MG63 (cell line): ENCODE results near the gene LINGO3. TPM values are rescaled to one million over a fixed set of nuclear protein-coding genes. Genes with fewer than 3 reads are reported as not detected.

ENCODE experiments used
- DNase-seq: peaks from one replicate; pipeline ENCODE4 v3.0.0-alpha.2; 2020
- H3K27me3 ChIP-seq: fragments of 250-450 bp; sonication (Bioruptor Pico); 2 replicates; pipeline ENCODE4 v1.5.1; 2020; ENCODE audit warnings: mild to moderate bottlenecking, moderate library complexity
- H3K36me3 ChIP-seq: fragments of 250-450 bp; sonication (Bioruptor Pico); 2 replicates; pipeline ENCODE4 v1.5.1; 2020; ENCODE audit warnings: mild to moderate bottlenecking, moderate library complexity
- H3K4me3 ChIP-seq: fragments of 250-450 bp; sonication (Bioruptor Pico); 2 replicates; pipeline ENCODE4 v1.5.1; 2020; ENCODE audit warnings: mild to moderate bottlenecking, moderate library complexity
- H3K9me3 ChIP-seq: fragments of 250-450 bp; sonication (Bioruptor Pico); 2 replicates; pipeline ENCODE4 v1.5.1; 2020; ENCODE audit warnings: mild to moderate bottlenecking, moderate library complexity
- total RNA-seq: library from RNA; depleted of rRNA; stranded (reverse); fragments of >200 nt; shearing (Covaris generic); gene quantifications from 2 replicates; pipeline ENCODE4 v1.2.3, GENCODE V29; 2014; ENCODE audit warnings: low replicate concordance; rRNA removed

The LINGO3 gene
- total RNA-seq, 1 experiment from 2014 or later: not detected

DNA sequence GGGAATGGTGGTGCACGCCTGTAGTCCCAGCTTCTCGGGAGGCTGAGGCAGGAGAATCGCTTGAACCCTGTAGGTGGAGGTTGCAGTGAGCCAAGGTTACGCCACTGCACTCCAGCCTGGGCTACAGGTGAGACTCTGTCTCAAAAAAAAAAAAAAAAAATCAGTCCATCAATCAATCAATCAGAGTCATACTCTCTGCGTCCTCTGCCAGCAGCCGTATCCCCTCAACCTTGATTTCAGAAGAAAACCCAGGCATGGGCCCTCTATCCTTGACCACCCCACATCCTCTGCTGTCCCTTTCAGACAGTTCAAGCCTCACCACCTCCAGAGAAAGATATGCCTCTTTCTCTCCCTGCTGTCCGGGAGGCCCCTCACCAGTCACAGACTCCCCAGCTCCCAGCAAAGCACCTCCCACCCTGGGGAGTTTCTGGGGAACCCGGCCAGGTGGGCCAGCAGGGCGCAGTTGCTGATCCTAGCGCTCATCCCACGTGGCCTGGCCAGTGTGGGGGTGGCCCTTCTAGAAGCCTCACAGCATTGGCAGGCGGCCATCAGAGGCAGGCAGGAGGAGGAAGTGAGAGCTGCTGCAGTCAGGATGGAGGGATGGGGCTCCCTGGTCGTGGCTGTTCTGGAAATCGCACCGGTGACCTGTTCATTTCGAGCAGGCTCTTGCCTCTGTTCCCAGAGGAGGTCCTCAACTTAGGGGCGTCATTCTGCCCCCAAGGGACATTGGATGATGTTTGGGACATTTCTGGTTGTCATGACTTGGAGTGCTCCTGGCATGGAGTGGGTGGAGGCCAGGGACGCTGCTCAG is 41.6 kb downstream of the LINGO3 start:
- Histone ChIP-seq H3K27me3 (no peaks in the 10 kb centered on the region), H3K36me3 (peaks cover 11% of the 10 kb centered on the region), H3K9me3 (no peaks in the 10 kb centered on the region), H3K4me3 (no peak overlapping the region)
- DNase-seq: peak; percentile 61

DNA sequence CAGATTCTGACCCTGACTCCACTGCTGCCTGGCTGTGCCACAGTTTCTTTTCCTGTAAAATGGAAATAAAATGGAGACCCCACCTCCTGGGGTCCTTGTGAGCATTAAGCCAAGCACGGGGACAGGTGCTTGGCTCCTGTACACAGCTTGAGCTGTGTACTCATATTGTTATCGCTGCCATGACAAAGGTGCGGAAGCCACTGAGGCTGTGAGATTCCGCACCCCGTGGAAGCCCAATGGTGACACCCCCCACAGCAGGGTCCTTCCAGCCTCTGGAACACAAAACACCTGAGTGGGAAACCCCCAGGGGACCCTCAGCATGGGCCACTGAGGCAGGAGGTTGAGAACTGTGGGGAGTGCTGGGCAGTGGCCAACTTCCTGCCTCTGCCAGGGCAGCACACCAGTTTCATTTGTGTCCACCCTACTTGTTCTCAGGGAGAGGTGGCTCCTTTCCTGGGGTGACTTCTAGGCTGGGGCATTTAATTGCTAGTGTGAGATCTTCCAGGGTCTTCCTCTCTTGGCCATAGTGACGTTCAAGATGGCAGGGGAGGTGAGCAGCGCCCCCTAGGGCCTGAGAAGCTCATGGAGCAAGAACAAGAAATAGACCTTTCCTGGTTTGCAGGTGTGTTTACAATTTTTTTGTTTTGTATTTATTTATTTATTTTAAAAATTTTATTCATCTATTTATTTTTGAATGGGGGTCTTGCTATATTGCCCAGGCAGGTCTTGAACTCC is 46.3 kb downstream of the LINGO3 start:
- H3K9me3 ChIP-seq: no peaks in the 10 kb centered on the region
- no peaks in the 10 kb centered on the region for H3K36me3 ChIP-seq
- H3K4me3 ChIP-seq: no peak overlapping the region
- H3K27me3 ChIP-seq: no peaks in the 10 kb centered on the region
- no peak for DNase-seq

DNA sequence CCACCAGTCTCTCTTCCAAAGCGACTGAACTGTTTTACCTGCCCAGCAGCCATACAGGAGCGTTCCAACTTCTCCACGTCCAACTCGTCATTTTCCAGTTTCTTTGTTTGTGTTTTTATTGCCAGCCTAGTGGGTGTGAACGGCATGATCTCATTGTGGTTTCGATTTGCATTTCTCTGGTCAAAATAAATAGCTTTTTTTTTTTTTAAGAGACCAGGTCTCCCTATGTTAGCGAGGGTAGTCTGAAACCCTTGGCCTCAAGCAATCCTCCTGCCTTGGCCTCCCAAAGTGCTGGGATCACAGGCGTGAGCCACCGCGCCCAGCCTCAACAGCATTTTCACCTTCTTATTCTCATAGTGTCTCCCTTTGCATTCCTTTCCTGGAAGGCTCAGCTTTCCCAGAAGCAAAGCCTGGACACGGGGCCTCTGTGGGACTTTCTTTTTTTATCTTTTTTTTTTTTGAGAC is 47.6 kb downstream of the LINGO3 start:
- H3K27me3 ChIP-seq: no peaks in the 10 kb centered on the region
- H3K36me3 ChIP-seq: no peaks in the 10 kb centered on the region
- no peak overlapping the region for H3K4me3 ChIP-seq
- no peak for DNase-seq
- no peaks in the 10 kb centered on the region for H3K9me3 ChIP-seq

DNA sequence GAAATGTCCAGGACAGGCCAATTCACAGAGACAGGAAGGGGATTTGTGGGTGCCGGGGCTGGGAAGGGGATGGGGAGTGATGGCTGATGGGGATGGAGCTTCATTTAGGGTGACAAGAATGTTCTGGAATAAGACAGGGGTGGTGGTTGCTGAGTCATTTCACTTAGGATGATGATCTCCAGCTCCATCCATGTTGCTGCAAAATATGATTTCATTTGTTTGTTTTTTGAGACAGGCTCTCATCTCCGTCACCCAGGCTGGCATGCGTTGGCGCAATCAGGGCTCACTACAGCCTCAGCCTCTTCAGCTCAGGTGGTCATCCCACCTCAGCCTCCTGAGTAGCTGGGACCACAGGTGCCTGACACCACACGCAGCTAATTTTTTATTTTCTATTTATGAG is 48.6 kb downstream of the LINGO3 start:
- H3K36me3 ChIP-seq: no peaks in the 10 kb centered on the region
- no peaks in the 10 kb centered on the region for H3K9me3 ChIP-seq
- H3K4me3 ChIP-seq: no peak overlapping the region
- no peak for DNase-seq
- no peaks in the 10 kb centered on the region for H3K27me3 ChIP-seq

Other genes starting within 250 kb of the LINGO3 start
- 9.4 and 9.7 TPM in 2 replicates for gene MOB3A, start 211.8 kb downstream of the LINGO3 start, total RNA-seq
- not detected in 2 replicates for gene IZUMO4, start 211.2 kb downstream of the LINGO3 start, total RNA-seq
- gene AP3D1, start 156.6 kb downstream of the LINGO3 start, total RNA-seq: 65.6 and 91.8 TPM in 2 replicates
- 3.5 and 5.4 TPM in 2 replicates for gene DOT1L, start 144.2 kb downstream of the LINGO3 start, total RNA-seq
- gene PLEKHJ1, start 71.8 kb downstream of the LINGO3 start, total RNA-seq: 23.1 and 25.6 TPM in 2 replicates
- gene SF3A2, start 71.3 kb downstream of the LINGO3 start, total RNA-seq: 5.5 and 23.7 TPM in 2 replicates
- gene AMH, start 58.8 kb downstream of the LINGO3 start, total RNA-seq: 0.49 and 4.1 TPM in 2 replicates
- not detected in 2 replicates for gene JSRP1, start 51.7 kb downstream of the LINGO3 start, total RNA-seq
- gene PEAK3, start 26.0 kb downstream of the LINGO3 start, total RNA-seq: not detected in 2 replicates
- gene LSM7, start 20.4 kb upstream of the LINGO3 start, total RNA-seq: 73.8 and 259 TPM in 2 replicates
- 14.9 and 17.8 TPM in 2 replicates for gene SPPL2B, start 20.5 kb upstream of the LINGO3 start, total RNA-seq
- not detected in 2 replicates for gene TMPRSS9, start 52.1 kb upstream of the LINGO3 start, total RNA-seq
- 17.2 and 34.5 TPM in 2 replicates for gene TIMM13, start 119.4 kb upstream of the LINGO3 start, total RNA-seq
- 124 and 171 TPM in 2 replicates for gene LMNB2, start 148.8 kb upstream of the LINGO3 start, total RNA-seq
- 36.4 and 48.7 TPM in 2 replicates for gene GADD45B, start 168.0 kb upstream of the LINGO3 start, total RNA-seq